Upper lobe of left lung (tissue), 4 donors: ENCODE data around the gene C22orf31.

ENCODE experiments used
- EP300 ChIP-seq, 4 donors: sonication (generic); formaldehyde crosslinking; IDR thresholded peaks; one replicate each; pipeline ENCODE4 v1.5.1; 2017; ENCODE audit warnings: antibody characterized with exemption in 4 of 4, control low read depth in 2 of 4
- POLR2A ChIP-seq, 4 donors: fragments of 450-650 bp; IDR thresholded peaks; one replicate each; pipeline ENCODE4 v1.5.1; 2016 to 2017; ENCODE audit warnings: antibody characterized with exemption in 4 of 4, mild to moderate bottlenecking in 2 of 4
- POLR2AphosphoS5 ChIP-seq, 2 donors: sonication (generic); formaldehyde crosslinking; IDR thresholded peaks; one replicate each; pipeline ENCODE4 v1.5.1; 2017; ENCODE audit warnings: antibody characterized with exemption in 2 of 2
- TF ChIP-seq, protein P1 (sequence below), 6 experiments: fragments of 450-650 bp in 4 of 6; fragments of 200-600 bp in 2 of 6; sonication (generic) in 2 of 6; IDR thresholded peaks; one replicate each; pipeline ENCODE4 v1.5.1; 2016 to 2019; ENCODE audit warnings: antibody characterized with exemption in 6 of 6

DNA sequence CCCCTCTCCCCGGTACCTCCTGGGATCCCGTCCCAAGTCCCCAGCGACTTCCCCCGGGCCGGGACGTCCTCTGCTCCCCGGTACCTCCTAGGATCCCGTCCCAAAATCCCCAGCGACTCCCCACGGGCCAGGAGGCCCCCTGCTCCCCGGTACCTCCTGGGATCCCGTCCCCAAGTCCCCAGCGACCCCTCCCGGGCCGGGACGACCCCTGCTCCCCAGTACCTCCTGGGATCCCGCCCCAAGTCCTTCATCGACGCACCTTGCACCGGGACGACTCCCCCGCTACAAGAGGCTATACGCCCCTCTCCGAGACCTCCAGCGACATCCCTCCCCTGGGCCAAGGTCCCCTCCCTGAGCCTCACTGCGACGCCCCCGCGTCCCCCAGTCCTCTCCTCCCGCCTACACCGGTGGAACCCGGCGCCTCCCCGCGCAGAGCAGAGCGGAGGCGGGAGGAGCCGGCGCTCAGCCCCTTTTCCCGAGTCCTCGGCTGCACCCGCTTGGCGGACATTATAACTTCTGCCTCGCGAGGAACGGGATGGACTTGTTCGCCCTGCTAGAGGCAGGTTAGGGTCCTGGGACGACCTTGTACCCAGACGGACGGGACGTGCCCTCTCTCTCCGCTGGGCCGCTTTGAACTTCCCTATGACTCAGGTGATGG is 12.1 kb upstream of the C22orf31 start:
- no peak for TF ChIP-seq POLR2AphosphoS5 (IDR thresholded peaks at IDR 0.05)
- no peak for TF ChIP-seq POLR2A (IDR thresholded peaks at IDR 0.05)
- TF ChIP-seq, protein P1, sequence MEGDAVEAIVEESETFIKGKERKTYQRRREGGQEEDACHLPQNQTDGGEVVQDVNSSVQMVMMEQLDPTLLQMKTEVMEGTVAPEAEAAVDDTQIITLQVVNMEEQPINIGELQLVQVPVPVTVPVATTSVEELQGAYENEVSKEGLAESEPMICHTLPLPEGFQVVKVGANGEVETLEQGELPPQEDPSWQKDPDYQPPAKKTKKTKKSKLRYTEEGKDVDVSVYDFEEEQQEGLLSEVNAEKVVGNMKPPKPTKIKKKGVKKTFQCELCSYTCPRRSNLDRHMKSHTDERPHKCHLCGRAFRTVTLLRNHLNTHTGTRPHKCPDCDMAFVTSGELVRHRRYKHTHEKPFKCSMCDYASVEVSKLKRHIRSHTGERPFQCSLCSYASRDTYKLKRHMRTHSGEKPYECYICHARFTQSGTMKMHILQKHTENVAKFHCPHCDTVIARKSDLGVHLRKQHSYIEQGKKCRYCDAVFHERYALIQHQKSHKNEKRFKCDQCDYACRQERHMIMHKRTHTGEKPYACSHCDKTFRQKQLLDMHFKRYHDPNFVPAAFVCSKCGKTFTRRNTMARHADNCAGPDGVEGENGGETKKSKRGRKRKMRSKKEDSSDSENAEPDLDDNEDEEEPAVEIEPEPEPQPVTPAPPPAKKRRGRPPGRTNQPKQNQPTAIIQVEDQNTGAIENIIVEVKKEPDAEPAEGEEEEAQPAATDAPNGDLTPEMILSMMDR (IDR thresholded peaks at IDR 0.05), result no peak
- TF ChIP-seq EP300 (IDR thresholded peaks at IDR 0.05), result no peak
